GM18507 (cell line): Measurements from ENCODE around the gene CEP85.
"Not testable (repeated sequence)": the region's sequence is repeated elsewhere in the genome, so short reads cannot be mapped to it uniquely, and the experiment has no call there.

ENCODE experiments used
- DNase-seq: peaks from one replicate; pipeline ENCODE4 v3.0.0; 2011; ENCODE audit warnings: low read depth; ENCODE audit not compliant: insufficient read length; ENCODE audit errors: extremely low spot score
- FAIRE-seq: peaks from 2 replicates; lab custom pipeline; 2011; peaks lifted over from hg19 to GRCh38; lab: Jason Lieb, UNC

The CEP85 gene

DNA sequence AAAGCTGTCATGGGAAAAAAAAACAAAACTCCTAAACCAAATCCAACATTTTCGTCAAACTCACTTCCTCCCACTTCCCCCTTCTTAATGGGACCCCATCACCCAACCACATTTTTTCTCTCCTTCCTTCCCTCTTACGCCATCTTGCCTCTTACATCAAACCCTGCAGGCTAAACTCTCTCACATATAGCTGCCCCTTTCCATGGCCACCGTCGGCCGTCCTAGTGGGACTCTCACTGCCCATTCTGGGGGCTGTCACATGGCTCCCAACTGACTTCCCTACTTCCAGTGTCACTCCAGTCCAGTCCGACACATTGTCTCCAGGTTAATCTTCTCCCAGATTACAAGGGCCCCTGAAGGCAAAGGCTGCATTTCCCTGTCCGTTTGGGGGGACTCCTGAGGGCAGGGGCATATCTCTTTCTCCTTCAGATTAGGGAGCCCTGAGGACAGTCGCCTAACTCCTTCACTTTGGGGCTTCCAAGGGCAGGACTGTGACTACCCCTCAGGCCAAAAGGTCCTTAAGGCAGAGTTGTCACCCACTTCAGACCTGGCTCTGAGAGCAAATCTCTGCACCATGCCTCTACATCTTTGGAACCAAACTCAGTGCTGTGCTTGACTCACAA lies 71.8 kb downstream of the CEP85 start:
- DNase-seq (no peak), FAIRE-seq (no peak)

DNA sequence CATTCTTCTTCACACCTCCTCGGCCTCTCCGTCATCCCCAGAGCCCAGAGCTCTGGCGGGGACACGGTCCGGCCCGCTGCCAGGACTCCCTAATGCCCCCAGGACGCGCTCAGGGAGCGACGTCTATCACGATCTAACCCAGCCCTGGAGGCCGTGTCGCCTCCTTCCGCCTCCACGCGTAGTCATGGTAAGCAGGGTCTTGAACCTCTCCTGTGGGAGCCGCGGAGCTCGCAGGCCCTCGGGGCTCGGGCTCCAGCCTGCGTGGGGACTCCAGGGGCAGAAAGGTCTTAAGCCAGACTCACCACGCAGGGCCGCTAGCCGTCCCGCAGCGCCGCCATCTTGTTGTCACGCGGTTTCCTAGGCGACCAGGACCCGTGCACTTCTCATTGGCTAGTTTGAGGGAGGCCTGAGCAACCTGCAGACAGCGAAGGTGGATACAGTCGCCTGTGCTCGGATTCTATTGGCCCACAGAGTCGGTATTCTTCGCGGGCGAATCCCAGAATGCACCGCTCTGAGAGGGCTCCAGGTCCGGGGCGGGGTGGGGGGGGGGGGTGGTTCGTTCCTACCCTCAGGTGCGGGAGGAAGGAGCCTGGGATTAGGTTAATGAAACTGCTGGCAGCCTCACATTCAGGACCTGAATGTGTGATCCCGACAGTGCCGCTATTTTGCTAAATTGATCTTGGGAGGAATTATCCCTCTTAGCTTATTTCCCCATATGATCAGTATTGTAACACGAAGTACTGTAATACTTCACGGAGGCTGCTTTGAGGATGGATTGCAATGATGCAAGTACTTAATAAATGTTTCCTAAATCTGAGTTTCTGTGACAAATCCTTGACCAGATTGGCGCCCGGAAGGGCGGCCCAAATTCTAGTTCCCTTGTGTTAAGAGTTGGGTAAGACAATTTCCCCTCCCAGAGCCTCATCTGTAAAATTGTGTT lies 72.6 kb downstream of the CEP85 start, which contains the start of gene UBXN11:
TSS of gene UBXN11 (minus strand) at position 347 of the 940 bp plus-strand sequence. CDS start 3,753 bp downstream, outside the sequence.
- FAIRE-seq (peak; percentile 98), DNase-seq (peak; percentile 97)

DNA sequence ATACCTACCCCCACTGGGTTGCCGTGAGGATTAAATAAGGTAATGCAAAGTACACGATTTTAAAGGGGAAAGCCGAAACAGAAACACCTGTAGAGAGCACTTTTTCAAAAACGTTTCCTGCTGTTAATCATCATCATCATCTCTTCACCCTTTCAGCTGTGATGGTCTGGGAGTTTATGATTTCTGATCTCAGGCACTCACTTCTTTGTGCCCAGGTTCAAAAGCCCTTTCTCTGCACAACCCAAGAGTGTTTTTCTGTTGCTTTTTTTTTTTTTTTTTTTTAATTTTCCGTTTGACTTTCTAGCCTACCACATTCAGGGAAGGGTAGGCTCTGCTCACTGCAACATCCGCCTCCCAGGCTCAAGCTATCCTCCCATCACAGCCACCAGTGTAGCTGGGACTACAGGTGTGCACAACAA lies 73.4 kb downstream of the CEP85 start:
- DNase-seq (no peak), FAIRE-seq (peak; percentile 64)

DNA sequence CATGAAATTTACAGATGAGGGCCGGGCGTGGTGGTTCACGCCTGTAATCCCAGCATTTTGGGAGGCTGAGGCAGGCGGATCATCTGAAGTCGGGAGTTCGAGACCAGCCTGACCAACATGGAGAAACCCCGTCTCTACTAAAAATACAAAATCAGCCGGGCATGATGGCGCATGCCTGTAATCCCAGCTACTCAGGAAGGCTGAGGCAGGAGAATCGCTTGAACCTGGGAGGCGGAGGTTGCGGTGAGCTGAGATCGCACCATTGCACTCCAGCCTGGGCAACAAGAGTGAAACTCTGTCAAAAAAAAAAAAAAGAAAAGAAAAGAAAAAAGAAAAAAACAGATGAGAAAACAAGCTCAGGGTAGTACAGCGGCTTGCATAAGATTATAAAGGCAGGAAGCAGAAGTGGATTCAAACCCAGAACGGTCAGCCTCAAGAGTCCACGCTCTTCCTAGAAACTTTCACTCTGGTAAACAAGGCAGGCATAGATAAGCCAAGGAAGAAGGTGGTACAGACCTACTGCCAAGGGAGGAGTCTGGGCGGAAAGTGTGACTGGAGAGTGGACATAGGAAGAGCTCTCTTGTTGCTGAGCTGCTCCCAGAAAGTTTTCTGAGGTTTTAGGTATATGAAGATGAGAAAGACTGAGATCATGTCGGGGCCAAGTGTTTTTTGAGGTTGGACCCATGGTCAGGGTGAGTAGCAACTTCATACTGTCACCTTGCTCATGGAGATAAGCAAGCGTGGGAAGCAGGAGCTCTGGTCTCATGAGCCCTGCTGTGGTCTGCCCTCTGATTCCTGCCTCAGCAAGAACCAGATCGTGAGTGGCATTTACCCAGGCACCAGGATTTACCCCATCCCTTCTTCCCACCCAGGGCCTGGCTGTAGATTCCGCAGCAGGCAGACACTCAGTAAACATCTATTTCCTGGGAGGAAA lies 74.2 kb downstream of the CEP85 start:
- not testable (repeated sequence) for DNase-seq, FAIRE-seq

DNA sequence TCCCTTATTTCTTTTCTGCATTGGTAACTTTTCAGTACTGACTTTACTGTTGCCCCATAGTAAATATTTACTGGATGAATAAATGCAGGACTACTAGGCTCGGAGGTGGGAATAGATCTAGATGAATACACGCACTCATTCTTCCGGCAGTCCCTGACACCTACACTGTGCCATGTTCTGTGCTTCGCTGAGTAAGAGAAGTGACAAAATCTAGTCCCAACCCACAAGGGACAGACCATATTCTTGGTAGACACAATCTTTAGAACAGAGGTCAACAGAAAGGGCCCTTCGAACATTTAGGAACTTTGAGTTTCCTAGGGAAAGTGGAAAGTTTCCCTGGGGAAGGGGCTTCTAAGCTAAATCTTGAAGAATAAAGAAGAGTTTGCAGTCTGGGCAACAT lies 80.5 kb downstream of the CEP85 start:
- FAIRE-seq (peak; percentile 55), DNase-seq (no peak)

DNA sequence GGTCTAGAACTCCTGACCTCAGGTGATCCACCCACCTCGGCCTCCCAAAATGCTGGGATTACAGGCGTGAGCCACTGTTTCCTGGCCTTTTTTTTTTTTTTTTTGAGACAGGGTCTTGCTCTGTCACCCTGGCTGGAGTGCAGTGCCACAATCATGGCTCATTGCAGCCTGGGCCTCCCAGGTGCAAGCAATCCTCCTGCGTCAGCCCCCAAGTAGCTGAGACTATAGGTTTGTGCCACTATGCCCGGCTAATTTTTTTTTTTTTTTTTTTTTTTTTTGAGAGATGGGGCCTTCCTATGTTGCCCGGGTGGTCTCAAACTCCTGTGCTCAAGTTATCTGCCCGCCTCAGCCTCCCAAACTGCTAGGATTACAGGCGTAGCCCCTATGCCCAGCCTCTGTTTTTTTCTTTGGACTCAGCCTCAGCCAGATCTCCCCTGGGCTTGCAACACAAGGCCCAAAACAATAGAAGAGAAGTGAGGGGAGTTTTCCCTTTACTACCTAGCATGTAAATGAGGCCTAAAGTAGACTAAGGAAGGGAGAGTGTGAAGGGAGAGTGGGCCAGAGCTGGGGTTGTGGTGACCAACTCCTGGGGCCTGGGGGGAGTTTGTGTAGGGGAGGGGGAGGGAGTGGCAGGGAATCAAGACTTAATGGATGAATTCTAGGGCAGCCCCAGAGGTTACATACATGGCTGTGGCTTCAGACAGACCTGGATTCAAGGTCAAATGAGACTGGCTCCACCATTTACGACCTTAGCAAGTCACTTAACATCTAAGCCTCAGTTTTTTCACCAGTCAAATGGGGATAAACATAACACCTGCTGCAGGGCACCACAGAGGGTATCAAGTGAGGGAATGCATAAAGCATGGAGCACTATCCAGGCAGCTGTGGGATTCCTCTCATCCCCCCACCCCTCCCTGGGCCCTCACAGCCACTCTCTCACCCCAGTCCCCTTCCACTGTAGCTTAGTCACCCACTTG lies 82.2 kb downstream of the CEP85 start:
- no peak for DNase-seq
- peak; percentile 87 for FAIRE-seq

DNA sequence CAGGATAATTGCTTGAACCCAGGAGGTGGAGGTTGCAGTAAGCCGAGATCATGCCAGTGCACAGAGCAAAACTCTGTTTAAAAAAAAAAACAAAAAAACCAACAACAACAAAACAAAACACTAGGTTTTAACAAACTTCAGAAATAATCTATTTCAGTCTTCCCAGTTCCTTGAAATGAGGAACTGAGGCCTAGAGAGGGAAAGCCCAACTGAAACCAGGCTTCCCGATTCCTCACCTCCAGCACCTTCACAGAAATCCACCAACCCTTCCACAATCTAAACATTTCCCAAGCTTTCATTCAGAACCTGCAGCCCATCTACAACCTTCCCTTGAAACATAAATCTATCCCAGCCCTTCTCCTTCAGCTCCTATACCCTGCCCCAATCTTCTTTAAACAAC lies 83.1 kb downstream of the CEP85 start:
- DNase-seq (no peak), FAIRE-seq (no peak)

DNA sequence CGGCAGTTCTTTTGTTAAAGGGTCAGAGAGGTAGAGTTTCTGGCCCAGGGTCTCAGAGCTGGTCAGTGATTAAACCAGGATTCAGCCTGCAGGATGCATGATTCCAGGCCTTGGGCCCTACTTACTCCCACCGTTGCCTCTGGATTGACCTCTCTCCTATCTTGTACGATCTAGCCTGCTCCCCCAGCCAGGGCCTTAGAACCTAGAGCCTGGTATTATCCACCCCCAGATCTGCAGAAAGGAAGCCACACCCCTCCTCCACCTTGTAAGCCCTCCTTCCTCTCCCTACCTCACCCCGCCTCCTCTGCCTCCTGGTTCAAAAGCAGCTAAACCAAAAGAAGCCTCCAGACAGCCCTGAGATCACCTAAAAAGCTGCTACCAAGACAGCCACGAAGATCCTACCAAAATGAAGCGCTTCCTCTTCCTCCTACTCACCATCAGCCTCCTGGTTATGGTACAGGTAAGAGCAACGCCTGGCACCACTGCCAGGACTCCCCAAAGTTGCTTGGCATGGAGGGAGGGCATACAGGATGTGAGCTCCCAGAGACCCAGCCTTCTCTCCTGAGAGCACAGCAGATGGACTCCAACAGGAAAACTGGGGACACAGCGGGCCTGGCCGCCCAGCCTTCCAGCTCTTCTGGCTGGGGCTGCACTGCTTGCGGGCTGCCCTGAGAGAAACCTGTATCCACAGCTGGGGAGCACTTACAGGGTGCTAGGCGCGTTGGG lies 83.8 kb downstream of the CEP85 start, which contains the start of gene CD52:
TSS of gene CD52 (plus strand) at position 347 of the 726 bp plus-strand sequence. CDS start at position 407, 60 bp downstream.
- peak; percentile 96 for FAIRE-seq

DNA sequence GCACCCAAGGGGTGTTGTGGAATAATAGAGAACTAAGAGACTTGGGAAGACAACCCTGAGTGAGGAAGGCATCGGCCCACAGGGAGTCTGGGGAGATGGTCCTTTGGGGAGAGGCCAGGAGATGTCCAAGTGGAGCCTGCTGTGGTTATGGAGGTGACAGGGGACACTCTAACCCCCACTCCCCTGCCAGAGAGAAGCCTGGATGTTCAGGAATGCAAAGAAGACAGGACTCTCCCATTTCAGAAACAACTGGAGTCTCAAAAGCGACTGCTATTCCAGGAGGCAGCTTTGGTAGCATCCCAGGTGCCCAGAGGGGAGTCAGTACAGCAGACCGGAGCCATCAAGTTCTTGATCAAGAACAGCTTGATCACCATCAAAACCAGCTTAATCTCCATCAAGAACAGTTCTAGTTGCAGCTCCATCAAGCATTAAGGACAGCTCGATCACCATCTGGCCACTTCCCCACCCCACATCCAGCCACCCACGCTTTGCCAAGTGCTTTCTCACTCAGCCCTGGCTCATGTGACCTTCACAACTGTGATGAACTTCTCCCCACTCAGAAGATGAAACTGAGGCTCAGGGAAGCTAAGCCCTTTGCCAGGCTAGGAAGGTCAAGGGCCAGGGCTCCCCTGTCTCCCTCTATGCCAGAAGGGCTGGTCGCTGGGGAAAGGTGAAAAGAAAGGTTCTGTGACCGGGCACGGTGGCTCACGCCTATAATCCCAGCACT lies 84.5 kb downstream of the CEP85 start:
- peak; percentile 93 for FAIRE-seq
- peak; percentile 37 for DNase-seq

More for the DNA sequence above, 83.8 kb downstream of the CEP85 start, which contains the start of gene CD52:
- DNase-seq, result no peak

DNA sequence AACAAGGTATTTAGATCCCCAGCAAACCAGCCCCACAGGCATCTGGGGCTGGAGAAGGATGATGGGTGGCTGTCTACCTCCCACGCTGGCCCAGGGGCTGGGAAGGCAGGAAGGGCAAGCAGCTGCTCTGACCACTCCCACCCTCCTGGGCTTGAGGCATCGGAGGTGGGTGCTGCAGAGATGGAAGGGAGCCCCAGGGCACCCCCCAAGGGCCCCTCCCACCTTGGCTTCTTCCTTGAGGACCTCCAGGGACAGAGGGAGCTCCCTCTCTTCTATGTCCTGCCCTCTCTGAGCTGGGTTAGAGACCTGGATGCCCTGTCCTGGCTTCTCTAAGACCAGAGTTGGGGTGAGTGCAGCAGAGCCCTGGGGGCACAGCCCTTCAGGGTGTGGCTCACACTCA lies 86.9 kb downstream of the CEP85 start:
- FAIRE-seq (no peak), DNase-seq (no peak)

DNA sequence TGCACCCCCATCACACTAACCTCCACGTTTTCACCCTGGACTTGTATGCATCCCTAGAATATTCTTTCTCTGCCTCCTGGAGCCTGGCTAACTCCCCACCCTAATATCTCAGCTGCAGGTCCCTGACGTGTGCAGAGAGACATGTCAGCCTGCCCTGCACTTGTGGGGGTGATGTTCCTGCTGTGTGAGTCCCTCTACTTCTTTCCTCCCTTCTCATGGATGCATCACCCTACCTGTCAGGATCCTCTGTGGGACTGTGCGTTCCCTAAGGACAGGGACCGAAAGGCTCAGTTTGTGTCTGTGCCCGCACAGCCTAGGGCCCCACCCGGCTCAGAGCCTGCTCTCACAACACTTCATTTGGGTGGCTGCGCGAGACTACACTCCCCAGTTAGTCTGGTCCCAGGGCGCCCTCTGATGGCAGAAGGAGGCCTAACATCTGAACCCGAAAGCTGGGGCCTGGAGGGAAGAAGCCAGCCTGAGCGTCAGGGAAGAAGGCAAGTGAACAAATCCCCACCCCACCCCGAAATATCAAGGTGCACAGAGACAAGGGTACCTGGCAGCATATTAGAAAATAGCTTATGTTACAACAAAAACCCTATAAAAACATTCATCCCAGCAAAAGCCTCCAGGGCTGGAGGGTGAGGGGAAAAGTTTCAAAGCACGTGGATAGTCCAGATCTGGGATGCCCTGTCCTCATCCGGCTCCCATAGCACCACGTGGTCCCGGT lies 87.5 kb downstream of the CEP85 start:
- DNase-seq (peak; percentile 76), FAIRE-seq (peak; percentile 98)

DNA sequence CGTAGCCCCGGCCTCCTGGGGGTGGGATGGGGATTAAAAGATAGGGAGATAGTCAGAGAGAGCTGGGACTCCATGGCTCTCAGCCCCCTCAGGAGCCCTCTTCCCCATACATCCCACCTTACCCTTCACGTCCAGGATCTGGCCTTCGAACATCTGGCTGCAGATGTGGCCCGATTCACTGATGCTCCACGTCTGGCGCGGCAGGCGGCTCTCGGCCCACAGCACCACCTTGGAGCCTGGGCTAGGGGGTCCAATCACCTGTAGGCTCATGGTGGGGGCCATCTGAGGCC lies 88.0 kb downstream of the CEP85 start:
- DNase-seq, result no peak

DNA sequence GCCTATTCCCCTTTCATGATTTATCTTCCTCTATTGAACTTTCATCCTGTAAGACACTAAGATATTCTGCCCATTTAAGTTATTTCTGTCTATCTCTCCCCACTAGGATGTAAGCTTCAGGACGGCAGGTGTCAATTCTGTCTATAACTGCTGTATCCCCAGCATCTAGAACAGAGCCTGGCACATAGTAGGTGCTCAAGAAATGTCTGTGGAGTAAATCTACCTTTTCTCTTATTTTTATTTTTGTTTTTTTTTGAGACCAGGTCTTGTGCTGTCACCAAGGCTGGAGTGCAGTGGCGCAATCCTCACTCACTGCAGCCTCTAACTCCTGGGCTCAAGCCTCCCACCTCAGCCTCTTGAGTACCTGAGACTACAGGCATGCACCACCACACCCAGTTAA lies 89.4 kb downstream of the CEP85 start:
- no peak for DNase-seq
- no peak for FAIRE-seq

More for the DNA sequence above, 88.0 kb downstream of the CEP85 start:
- no peak for FAIRE-seq

DNA sequence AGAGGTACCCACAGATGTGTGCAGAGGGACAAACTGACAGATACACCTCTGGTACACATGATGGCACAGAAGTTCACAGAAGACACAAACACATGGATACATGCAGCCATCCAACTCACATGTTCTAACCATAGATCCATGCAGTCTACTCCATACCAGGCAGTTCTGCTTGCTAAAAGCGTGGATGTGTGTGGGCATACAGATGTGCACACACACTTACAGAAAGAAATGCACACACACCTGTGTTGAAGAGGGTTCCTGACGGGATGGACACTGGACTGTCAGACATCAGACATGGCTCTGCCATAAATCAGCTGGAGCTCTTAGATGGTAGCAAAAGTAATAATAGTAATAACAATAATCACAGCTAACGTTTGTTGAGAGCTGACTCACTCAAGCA lies 90.5 kb downstream of the CEP85 start:
- DNase-seq (no peak), FAIRE-seq (no peak)

DNA sequence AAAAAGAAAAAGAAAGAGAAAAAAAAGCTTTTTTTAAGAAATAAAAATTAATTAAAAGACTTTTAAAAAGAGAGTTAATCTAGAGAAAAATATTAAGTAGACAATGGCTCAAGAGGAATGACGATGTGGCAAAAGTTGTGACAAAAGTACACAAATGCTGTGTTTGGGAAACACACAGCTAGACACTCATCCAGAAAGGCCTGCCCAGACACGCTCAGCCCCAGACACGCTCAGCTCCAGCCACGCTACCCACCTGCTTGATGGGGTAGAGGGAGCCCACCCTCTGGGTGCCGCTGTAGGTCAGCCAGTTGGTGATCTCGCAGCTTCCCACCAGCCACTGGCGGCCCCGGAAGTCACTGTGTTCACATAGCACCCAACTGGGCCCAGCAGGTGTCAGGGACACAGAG lies 94.0 kb downstream of the CEP85 start:
- no peak for DNase-seq
- FAIRE-seq, result no peak
